A673 (cell line): ENCODE results near the gene PALB2. TPM values are rescaled to one million over a fixed set of nuclear protein-coding genes. Genes with fewer than 3 reads are reported as not detected.

Experiments used
- BruUV-seq: library from RNA; stranded (reverse); fragments of 400-500 nt; replicated peaks from 2 replicates; lab custom pipeline; 2021; lab: Mats Ljungman, UMichigan
- CTCF ChIA-PET: fragments of 300-600 bp; sonication (Branson Sonifier 250); formaldehyde crosslinking; loops from one replicate; lab custom pipeline; 2022; ENCODE audit warnings: antibody characterized with exemption; lab: Charles Lee
- POLR2A ChIA-PET: fragments of 300-600 bp; sonication (Branson Sonifier 250); formaldehyde crosslinking; loops from one replicate; lab custom pipeline; 2022; ENCODE audit warnings: antibody characterized with exemption; ENCODE audit not compliant: low non-redundant PET; lab: Charles Lee
- DNase-seq: peaks from one replicate; pipeline ENCODE4 v3.0.0-alpha.2; 2015; ENCODE audit warnings: low spot score
- H3K27ac ChIP-seq: fragments of 200-600 bp; sonication (generic); 2 replicates; pipeline ENCODE4 v1.5.1; 2016; ENCODE audit warnings: mixed run types, low read depth, mild to moderate bottlenecking, mixed read lengths, antibody characterized with exemption, low read length; ENCODE audit not compliant: poor library complexity, severe bottlenecking
- H3K27me3 ChIP-seq: fragments of 200-600 bp; sonication (generic); replicated peaks from 2 replicates; pipeline ENCODE4 v1.6.1; 2017; ENCODE audit warnings: mixed run types, low read depth, mild to moderate bottlenecking, mixed read lengths, antibody characterized with exemption, low read length; ENCODE audit not compliant: insufficient read depth, poor library complexity
- H3K36me3 ChIP-seq: fragments of 200-600 bp; sonication (generic); 2 replicates; pipeline ENCODE4 v1.6.1; 2016; ENCODE audit warnings: mixed run types, mild to moderate bottlenecking, mixed read lengths, antibody characterized with exemption, low read length; ENCODE audit not compliant: insufficient read depth, poor library complexity, severe bottlenecking
- H3K4me1 ChIP-seq: fragments of 200-600 bp; sonication (generic); 2 replicates; pipeline ENCODE4 v1.6.1; 2017; ENCODE audit warnings: mixed run types, mild to moderate bottlenecking, mixed read lengths, antibody characterized with exemption, low read length; ENCODE audit not compliant: insufficient read depth, poor library complexity, severe bottlenecking
- H3K4me3 ChIP-seq: fragments of 200-600 bp; sonication (generic); 2 replicates; pipeline ENCODE4 v1.5.1; 2016; ENCODE audit warnings: low read depth, mixed run types, mild to moderate bottlenecking, mixed read lengths, low read length; ENCODE audit not compliant: poor library complexity, severe bottlenecking
- H3K9me3 ChIP-seq: fragments of 200-600 bp; sonication (generic); 2 replicates; pipeline ENCODE4 v1.6.1; 2016; ENCODE audit warnings: mixed run types, low read depth, mild to moderate bottlenecking, mixed read lengths, antibody characterized with exemption, low read length; ENCODE audit not compliant: poor library complexity, severe bottlenecking
- CTCF ChIP-seq: fragments of 300-800, 200-600 bp; sonication (generic); conservative IDR thresholded peaks from 2 replicates; pipeline ENCODE4 v1.5.1; 2017; ENCODE audit warnings: low read depth, mild to moderate bottlenecking, antibody characterized with exemption, low read length, moderate library complexity, mixed read lengths
- EZH2 ChIP-seq: fragments of 200-600 bp; sonication (generic); IDR thresholded peaks from 2 replicates; pipeline ENCODE4 v1.6.1; 2017; ENCODE audit warnings: borderline replicate concordance, low read depth, mild to moderate bottlenecking, mixed read lengths, antibody characterized with exemption, low read length; ENCODE audit not compliant: poor library complexity, severe bottlenecking
- intact Hi-C: fragments of 100-400 bp; cut with micrococcal nuclease; formaldehyde crosslinking; loops from one replicate; pipeline ENCODE4 v1.10.0; 2022; ENCODE audit not compliant: unreplicated experiment
- total RNA-seq: library from RNA; stranded (reverse); gene quantifications from 2 replicates; pipeline ENCODE4 v1.2.3, GENCODE V29; 2021

Gene PALB2
- total RNA-seq, 1 experiment from 2014 or later: 27.2 TPM

GRCh38 chr16:23679986-23680336, 38.9 kb upstream of the PALB2 start:
- no peaks in the 10 kb centered on the region for H3K9me3 ChIP-seq
- H3K27me3 ChIP-seq: no peaks in the 10 kb centered on the region
- DNase-seq: no peak
- TF ChIP-seq CTCF: no peak
- no peak for TF ChIP-seq EZH2
- POLR2A ChIA-PET: no interaction called here
- H3K36me3 ChIP-seq: peaks cover 51% of the 10 kb centered on the region
- intact Hi-C loops: loop anchor here (2.0 kb wide), 1 partner anchor 39 kb away; the partner anchor contains the start of genes DCTN5 and PALB2
- CTCF ChIA-PET: interaction anchor here (0.9 kb wide), 1 partner anchor 48 kb away, joined by 4 read pairs; no protein-coding TSS in a partner anchor
- H3K27ac ChIP-seq: peak overlapping the region; percentile 89
- BruUV-seq: no TSS peak
- H3K4me3 ChIP-seq: peak overlapping the region; percentile 88
- peaks cover 27% of the 10 kb centered on the region for H3K4me1 ChIP-seq

GRCh38 chr16:23679274-23679985, 38.3 kb upstream of the PALB2 start:
- TF ChIP-seq CTCF (no peak), EZH2 (no peak)
- no peaks in the 10 kb centered on the region for H3K27me3 ChIP-seq
- peak overlapping the region; percentile 88 for H3K4me3 ChIP-seq
- H3K36me3 ChIP-seq: peaks cover 46% of the 10 kb centered on the region
- peak; percentile 46 for DNase-seq
- peak overlapping the region; percentile 89 for H3K27ac ChIP-seq
- ChIA-PET CTCF (interaction anchor here (0.6 to 0.9 kb wide), 2 partner anchors 21 to 48 kb away, joined by 4 to 12 read pairs; no protein-coding TSS in a partner anchor), POLR2A (interaction anchor here (0.6 to 1.4 kb wide), 2 partner anchors 11 to 108 kb away, joined by 4 to 6 read pairs; no protein-coding TSS in a partner anchor)
- BruUV-seq: no TSS peak
- intact Hi-C loops: loop anchor here (2.0 kb wide), 1 partner anchor 39 kb away; the partner anchor contains the start of genes DCTN5 and PALB2
- H3K9me3 ChIP-seq: no peaks in the 10 kb centered on the region
- H3K4me1 ChIP-seq: peaks cover 27% of the 10 kb centered on the region

GRCh38 chr16:23678430-23679273, 37.5 kb upstream of the PALB2 start, which contains the start of gene PLK1:
Gene PLK1, plus strand, starts transcription at chr16:23678889. Its CDS starts 44 bp downstream, at chr16:23678933.
- TF ChIP-seq EZH2: no peak
- TF ChIP-seq CTCF: peak; percentile 55
- intact Hi-C loops: loop anchor here (2.0 kb wide), 1 partner anchor 38 kb away; the partner anchor contains the start of genes DCTN5 and PALB2
- peak; percentile 97 for DNase-seq
- ChIA-PET POLR2A (interaction anchor here (0.6 to 1.4 kb wide), 2 partner anchors 12 to 109 kb away, joined by 4 to 6 read pairs; no protein-coding TSS in a partner anchor), CTCF (interaction anchor here (0.6 kb wide), 1 partner anchor 22 kb away, joined by 12 read pairs; no protein-coding TSS in a partner anchor)
- H3K4me3 ChIP-seq: peak within 1 kb of the TSS; percentile 88
- peaks cover 27% of the 10 kb centered on the region for H3K4me1 ChIP-seq
- H3K27ac ChIP-seq: peak within 1 kb of the TSS; percentile 89
- TSS peak; percentile 43 for BruUV-seq
- no peaks in the 10 kb centered on the region for H3K9me3 ChIP-seq
- H3K36me3 ChIP-seq: peaks cover 38% of the 10 kb centered on the region
- no peaks in the 10 kb centered on the region for H3K27me3 ChIP-seq
